ENCODE results near the gene PLCXD3. TPM values are rescaled to one million over a fixed set of nuclear protein-coding genes. Genes with fewer than 3 reads are reported as not detected.

Gene PLCXD3
- total RNA-seq, 1 donor from 2014 or later = 1.1 TPM

- no peak overlapping the region for H3K27ac Mint-ChIP-seq
- H3K27me3 Mint-ChIP-seq = no peaks in the 10 kb centered on the region
- DNase-seq (ENCODE audit: low spot score, unreplicated experiment) = no peak
- TF ChIP-seq CTCF (IDR thresholded peaks at IDR 0.05; ENCODE audit: unreplicated experiment) = no peak
- no peaks in the 10 kb centered on the region for H3K9me3 Mint-ChIP-seq (ENCODE audit: low read depth)
- no peaks in the 10 kb centered on the region for H3K36me3 Mint-ChIP-seq (ENCODE audit: insufficient read depth)
- H3K4me1 Mint-ChIP-seq (ENCODE audit: low read depth) = no peaks in the 10 kb centered on the region
- H3K4me3 Mint-ChIP-seq (ENCODE audit: low read depth) = no peak overlapping the region
Measured at GRCh38 chr5:41305056-41305455, 205.3 kb downstream of the PLCXD3 start.

DNA sequence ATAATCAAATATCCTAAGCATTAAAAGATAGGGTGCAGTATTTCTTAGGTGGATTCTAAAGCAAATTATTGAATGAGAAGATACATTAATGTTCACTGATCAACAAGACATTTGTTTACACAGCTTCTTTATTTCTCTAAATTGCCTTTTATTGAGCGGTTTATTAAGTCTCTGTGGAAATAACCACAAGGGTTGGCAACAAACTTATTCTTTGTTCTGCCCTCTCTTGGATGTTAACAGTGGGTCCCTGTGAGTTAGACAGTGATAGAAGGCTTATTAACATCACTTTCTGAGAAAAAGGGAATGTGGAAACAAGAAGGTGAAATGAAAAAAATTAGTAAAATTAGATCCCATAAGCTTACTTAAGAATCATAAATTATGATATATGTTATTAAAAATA is 214.3 kb downstream of the PLCXD3 start:
- TF ChIP-seq CTCF (IDR thresholded peaks at IDR 0.05; ENCODE audit: unreplicated experiment) = no peak
- H3K36me3 Mint-ChIP-seq (ENCODE audit: insufficient read depth) = no peaks in the 10 kb centered on the region
- no peaks in the 10 kb centered on the region for H3K27me3 Mint-ChIP-seq
- H3K4me3 Mint-ChIP-seq (ENCODE audit: low read depth) = no peak overlapping the region
- no peaks in the 10 kb centered on the region for H3K4me1 Mint-ChIP-seq (ENCODE audit: low read depth)
- H3K9me3 Mint-ChIP-seq (ENCODE audit: low read depth) = no peaks in the 10 kb centered on the region
- no peak overlapping the region for H3K27ac Mint-ChIP-seq
- no peak for DNase-seq (ENCODE audit: low spot score, unreplicated experiment)

DNA sequence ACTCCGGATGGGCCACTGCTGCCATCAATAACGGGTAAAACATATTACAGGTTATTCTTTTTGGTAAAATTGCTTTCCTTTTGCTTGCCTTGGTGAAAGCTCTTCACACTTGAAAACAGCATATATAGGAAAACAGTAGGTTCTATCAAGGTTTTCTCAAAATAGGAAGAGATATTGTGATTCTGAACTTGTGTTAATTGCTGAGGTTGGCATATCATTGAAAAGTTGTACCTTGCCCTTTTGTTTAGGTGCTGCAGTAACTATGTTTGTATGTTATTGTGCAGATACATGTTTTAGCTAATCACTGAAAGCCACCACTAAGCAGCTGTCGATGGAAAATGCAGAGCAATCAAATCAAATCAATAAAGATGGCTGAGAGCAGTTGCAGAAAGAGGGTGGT is 219.1 kb downstream of the PLCXD3 start:
- DNase-seq (ENCODE audit: low spot score, unreplicated experiment) = no peak
- no peak for TF ChIP-seq CTCF (IDR thresholded peaks at IDR 0.05; ENCODE audit: unreplicated experiment)
- Mint-ChIP-seq H3K4me1 (ENCODE audit: low read depth) (peaks cover 2% of the 10 kb centered on the region), H3K27me3 (no peaks in the 10 kb centered on the region), H3K4me3 (ENCODE audit: low read depth) (no peak overlapping the region), H3K9me3 (ENCODE audit: low read depth) (peaks cover 6% of the 10 kb centered on the region), H3K27ac (no peak overlapping the region), H3K36me3 (ENCODE audit: insufficient read depth) (no peaks in the 10 kb centered on the region)

DNA sequence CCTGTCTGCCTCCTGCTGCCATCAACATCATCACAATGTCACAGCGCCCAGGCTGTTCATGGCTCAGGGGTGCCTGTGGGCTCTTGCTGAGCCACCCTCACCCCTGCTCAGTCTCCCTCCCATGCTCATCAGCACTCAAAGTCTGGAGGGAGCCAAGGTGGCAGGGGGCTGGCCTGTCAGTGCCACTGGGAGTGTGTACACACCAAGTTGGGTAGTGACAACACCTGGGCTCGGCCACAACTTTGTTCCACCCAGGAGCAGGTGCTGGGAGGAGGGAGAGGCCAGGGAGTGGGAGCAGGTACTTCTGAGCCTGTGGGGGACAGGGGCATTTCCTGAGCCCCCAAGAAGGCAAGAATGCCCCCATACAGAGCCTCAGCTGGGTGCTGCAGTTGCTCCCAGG is 219.6 kb downstream of the PLCXD3 start:
- DNase-seq (ENCODE audit: low spot score, unreplicated experiment) = no peak
- H3K27me3 Mint-ChIP-seq = no peaks in the 10 kb centered on the region
- no peak for TF ChIP-seq CTCF (IDR thresholded peaks at IDR 0.05; ENCODE audit: unreplicated experiment)
- H3K4me1 Mint-ChIP-seq (ENCODE audit: low read depth) = peaks cover 5% of the 10 kb centered on the region
- no peak overlapping the region for H3K4me3 Mint-ChIP-seq (ENCODE audit: low read depth)
- H3K9me3 Mint-ChIP-seq (ENCODE audit: low read depth) = peaks cover 6% of the 10 kb centered on the region
- H3K27ac Mint-ChIP-seq = no peak overlapping the region
- no peaks in the 10 kb centered on the region for H3K36me3 Mint-ChIP-seq (ENCODE audit: insufficient read depth)

DNA sequence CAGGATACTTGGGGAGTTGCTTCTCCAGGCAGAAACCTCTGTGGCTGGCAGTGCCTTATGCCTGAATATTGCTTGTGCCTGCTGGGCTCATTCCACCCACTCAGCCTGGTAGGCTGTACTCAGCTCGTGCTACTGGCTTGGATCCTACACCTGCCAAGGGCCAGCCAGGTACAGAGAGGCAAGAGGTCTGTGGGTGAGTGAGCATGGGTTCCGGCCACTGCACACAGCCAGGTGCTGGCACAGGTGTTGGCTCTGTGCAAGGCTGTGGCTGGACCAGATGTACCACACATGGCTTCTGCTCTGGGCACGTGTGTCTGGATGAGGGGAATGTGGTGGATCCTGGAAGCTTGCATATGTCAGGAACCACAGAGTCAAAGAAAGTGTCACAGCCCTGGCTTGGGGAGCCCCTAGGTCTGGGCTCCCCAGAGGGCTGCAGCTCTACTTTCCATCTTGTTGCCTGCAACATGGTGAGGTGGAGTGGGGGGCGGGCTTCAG is 220.4 kb downstream of the PLCXD3 start:
- Mint-ChIP-seq H3K4me1 (ENCODE audit: low read depth) (peaks cover 12% of the 10 kb centered on the region), H3K9me3 (ENCODE audit: low read depth) (peaks cover 6% of the 10 kb centered on the region), H3K27ac (no peak overlapping the region), H3K4me3 (ENCODE audit: low read depth) (no peak overlapping the region), H3K36me3 (ENCODE audit: insufficient read depth) (no peaks in the 10 kb centered on the region), H3K27me3 (no peaks in the 10 kb centered on the region)
- TF ChIP-seq CTCF (IDR thresholded peaks at IDR 0.05; ENCODE audit: unreplicated experiment) = no peak
- DNase-seq (ENCODE audit: low spot score, unreplicated experiment) = no peak

All from progenitor cell of endocrine pancreas (in vitro differentiated cells).